Stomach (tissue), 9 donors: ENCODE results near the gene ANKRD23. TPM values are rescaled to one million over a fixed set of nuclear protein-coding genes. Genes with fewer than 3 reads are reported as not detected.

ENCODE experiments used
- DNase-seq, 2 donors: peaks; one replicate each; pipeline versions ENCODE4 v3.0.0 to v3.0.0-alpha.2; 2013 to 2019
- H3K27ac ChIP-seq, 5 donors: fragments of 200-600 bp in 4 of 5; sonication (generic) in 4 of 5; one replicate each; pipeline ENCODE4 v1.5.1; 2013 to 2019; ENCODE audit warnings: mild to moderate bottlenecking in 1 of 5, moderate library complexity in 1 of 5
- H3K27me3 ChIP-seq, 3 donors: fragments of 200-600 bp; sonication (generic); one replicate each; pipeline ENCODE4 v1.5.1; 2017 to 2019; ENCODE audit warnings: mixed run types in 1 of 3
- H3K36me3 ChIP-seq, 4 donors: fragments of 200-600 bp; sonication (generic); 1 replicate in 3 of 4; 2 replicates in 1 of 4; pipeline ENCODE4 v1.5.1; 2016 to 2019
- H3K4me1 ChIP-seq, 4 donors: fragments of 200-600 bp; sonication (generic); one replicate each; pipeline ENCODE4 v1.5.1; 2016 to 2019
- H3K4me3 ChIP-seq, 4 donors: fragments of 200-600 bp; sonication (generic) in 3 of 4; one replicate each; pipeline ENCODE4 v1.5.1; 2016 to 2019; ENCODE audit warnings: mild to moderate bottlenecking in 1 of 4
- H3K9me3 ChIP-seq, 4 donors: fragments of 200-600 bp; sonication (generic); one replicate each; pipeline ENCODE4 v1.5.1; 2016 to 2019
- CTCF ChIP-seq, 7 experiments: fragments of 450-650 bp in 4 of 7; fragments of 200-600 bp in 3 of 7; sonication (generic) in 3 of 7; IDR thresholded peaks; one replicate each; pipeline ENCODE4 v1.5.1; 2016 to 2019; ENCODE audit warnings: antibody characterized with exemption in 7 of 7, control low read depth in 2 of 7, mild to moderate bottlenecking in 1 of 7
- EP300 ChIP-seq: sonication (generic); formaldehyde crosslinking; IDR thresholded peaks from one replicate; pipeline ENCODE4 v1.6.1; 2017; ENCODE audit warnings: antibody characterized with exemption
- POLR2A ChIP-seq, 4 donors: fragments of 450-650 bp; IDR thresholded peaks; one replicate each; pipeline ENCODE4 v1.6.1; 2016; ENCODE audit warnings: antibody characterized with exemption in 4 of 4, control low read depth in 2 of 4, mild to moderate bottlenecking in 1 of 4, moderate library complexity in 1 of 4
- POLR2AphosphoS5 ChIP-seq, 3 donors: sonication (generic); formaldehyde crosslinking; IDR thresholded peaks; one replicate each; pipeline ENCODE4 v1.6.1; 2016; ENCODE audit warnings: antibody characterized with exemption in 3 of 3
- WGBS, 5 donors: extraction: QIAGEN DNeasy Blood & Tissue Kit in 3 of 5; methylation state at CpG; one replicate each; pipeline versions ENCODE4 v1.1.5 to v1.1.7; 2013 to 2018; 5-methylcytosine and 5-hydroxymethylcytosine counted together
- intact Hi-C: fragments of 100-400 bp; cut with DNase I; formaldehyde crosslinking; loops from one replicate; pipeline ENCODE4 v1.15.1; 2023; ENCODE audit warnings: low total_unique reads
- polyA plus RNA-seq, 3 donors: library from polyadenylated mRNA; stranded (reverse); fragments of 200-250 nt; gene quantifications; one replicate each; pipeline ENCODE4 v1.2.3, GENCODE V29; 2013
- total RNA-seq, 5 donors: library from RNA; depleted of rRNA; stranded (reverse); fragments of >200 nt; gene quantifications; one replicate each; pipeline versions ENCODE4 v1.1.0 to v1.2.3, GENCODE V29; 2014 to 2016
- donor health status: healthy with polysubstance abuse.
- donor health status: Bipolar disorder and iron deficiency.
- donor health status: healthy.

ANKRD23 gene
- total and polyA plus RNA-seq, 8 donors = 1.00 to 3.6 (median 2.3) TPM; not detected in 1

- H3K27ac ChIP-seq = no peak overlapping the region
- no peak for DNase-seq
- H3K4me3 ChIP-seq = no peak overlapping the region
- WGBS, 5 donors = 84 to 94% (median 86%) methylated on average over 6 of the region's 6 CpGs
- H3K4me1 ChIP-seq = peaks cover 0 to 8% (median 4%) of the 10 kb centered on the region in 4 donors
- no peaks in the 10 kb centered on the region for H3K36me3 ChIP-seq
- no peaks in the 10 kb centered on the region for H3K9me3 ChIP-seq
- H3K27me3 ChIP-seq = no peaks in the 10 kb centered on the region
- intact Hi-C loops = no loop called here
- no peak for TF ChIP-seq CTCF (IDR thresholded peaks at IDR 0.05)
- TF ChIP-seq POLR2AphosphoS5 (IDR thresholded peaks at IDR 0.05) = no peak
- TF ChIP-seq POLR2A (IDR thresholded peaks at IDR 0.05) = no peak
- no peak for TF ChIP-seq EP300
These were observed 37.1 kb upstream of the ANKRD23 start for GRCh38 chr2:96880891-96881273.

GRCh38 chr2:96879545-96880040 is 35.8 kb upstream of the ANKRD23 start:
- H3K27me3 ChIP-seq = no peaks in the 10 kb centered on the region
- no peak overlapping the region for H3K4me3 ChIP-seq
- 90 to 97% (median 92%) methylated on average over 9 to 18 of the region's 18 CpGs for WGBS, 5 donors
- DNase-seq = no peak
- no peak overlapping the region for H3K27ac ChIP-seq
- intact Hi-C loops = no loop called here
- peaks cover 0 to 9% (median 2%) of the 10 kb centered on the region in 4 donors for H3K4me1 ChIP-seq
- H3K9me3 ChIP-seq = no peaks in the 10 kb centered on the region
- H3K36me3 ChIP-seq = no peaks in the 10 kb centered on the region
- TF ChIP-seq POLR2A (IDR thresholded peaks at IDR 0.05) = no peak
- TF ChIP-seq EP300 = no peak
- no peak for TF ChIP-seq CTCF (IDR thresholded peaks at IDR 0.05)
- TF ChIP-seq POLR2AphosphoS5 (IDR thresholded peaks at IDR 0.05) = no peak

- TF ChIP-seq EP300 = no peak
- TF ChIP-seq POLR2AphosphoS5 (IDR thresholded peaks at IDR 0.05) = no peak
- TF ChIP-seq CTCF (IDR thresholded peaks at IDR 0.05) = no peak
- TF ChIP-seq POLR2A (IDR thresholded peaks at IDR 0.05) = no peak
- H3K9me3 ChIP-seq = no peaks in the 10 kb centered on the region
- no peak for DNase-seq
- intact Hi-C loops = no loop called here
- no peak overlapping the region for H3K4me3 ChIP-seq
- H3K27me3 ChIP-seq = no peaks in the 10 kb centered on the region
- WGBS, 5 donors = 79 to 91% (median 88%) methylated on average over 20 to 22 of the region's 22 CpGs
- no peaks in the 10 kb centered on the region for H3K36me3 ChIP-seq
- H3K27ac ChIP-seq = no peak overlapping the region
- peaks cover 3 to 16% (median 6%) of the 10 kb centered on the region in 4 donors for H3K4me1 ChIP-seq
These were observed 35.1 kb upstream of the ANKRD23 start for GRCh38 chr2:96878796-96879544.

- Histone ChIP-seq H3K27me3 (no peaks in the 10 kb centered on the region), H3K27ac (no peak overlapping the region), H3K36me3 (no peaks in the 10 kb centered on the region), H3K4me1 (peaks cover 5 to 24% (median 11%) of the 10 kb centered on the region in 4 donors), H3K4me3 (no peak overlapping the region), H3K9me3 (no peaks in the 10 kb centered on the region)
- TF ChIP-seq POLR2AphosphoS5 (IDR thresholded peaks at IDR 0.05) (no peak), POLR2A (IDR thresholded peaks at IDR 0.05) (no peak), CTCF (IDR thresholded peaks at IDR 0.05) (no peak), EP300 (no peak)
- 68 to 91% (median 79%) methylated on average over 3 to 7 of the region's 7 CpGs for WGBS, 5 donors
- no peak for DNase-seq
- intact Hi-C loops = no loop called here
These were observed 34.4 kb upstream of the ANKRD23 start for GRCh38 chr2:96878171-96878570.
